LHCN-M2 (cell line): ENCODE measurements around the gene LDLRAP1. TPM values are rescaled to one million over a fixed set of nuclear protein-coding genes. Genes with fewer than 3 reads are reported as not detected.
"Not testable (repeated sequence)": the region's sequence is repeated elsewhere in the genome, so short reads cannot be mapped to it uniquely, and the experiment has no call there.

ENCODE experiments used
- DNase-seq: peaks from one replicate; pipeline ENCODE4 v3.0.0-alpha.2; 2012; ENCODE audit warnings: low read depth
- polyA plus RNA-seq: library from polyadenylated mRNA; unstranded; fragments of >200 nt; gene quantifications from one replicate; pipeline ENCODE4 v1.2.1, GENCODE V29; 2012; ENCODE audit warnings: missing spikeins
- total RNA-seq: library from RNA; depleted of rRNA; stranded (reverse); fragments of >200 nt; gene quantifications from 2 replicates; pipeline ENCODE4 v1.2.3, GENCODE V29; 2014; rRNA removed

Gene LDLRAP1, protein sequence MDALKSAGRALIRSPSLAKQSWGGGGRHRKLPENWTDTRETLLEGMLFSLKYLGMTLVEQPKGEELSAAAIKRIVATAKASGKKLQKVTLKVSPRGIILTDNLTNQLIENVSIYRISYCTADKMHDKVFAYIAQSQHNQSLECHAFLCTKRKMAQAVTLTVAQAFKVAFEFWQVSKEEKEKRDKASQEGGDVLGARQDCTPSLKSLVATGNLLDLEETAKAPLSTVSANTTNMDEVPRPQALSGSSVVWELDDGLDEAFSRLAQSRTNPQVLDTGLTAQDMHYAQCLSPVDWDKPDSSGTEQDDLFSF
- total RNA-seq, result 13.1 and 13.2 TPM in 2 replicates
- 12.7 TPM for polyA plus RNA-seq

DNA sequence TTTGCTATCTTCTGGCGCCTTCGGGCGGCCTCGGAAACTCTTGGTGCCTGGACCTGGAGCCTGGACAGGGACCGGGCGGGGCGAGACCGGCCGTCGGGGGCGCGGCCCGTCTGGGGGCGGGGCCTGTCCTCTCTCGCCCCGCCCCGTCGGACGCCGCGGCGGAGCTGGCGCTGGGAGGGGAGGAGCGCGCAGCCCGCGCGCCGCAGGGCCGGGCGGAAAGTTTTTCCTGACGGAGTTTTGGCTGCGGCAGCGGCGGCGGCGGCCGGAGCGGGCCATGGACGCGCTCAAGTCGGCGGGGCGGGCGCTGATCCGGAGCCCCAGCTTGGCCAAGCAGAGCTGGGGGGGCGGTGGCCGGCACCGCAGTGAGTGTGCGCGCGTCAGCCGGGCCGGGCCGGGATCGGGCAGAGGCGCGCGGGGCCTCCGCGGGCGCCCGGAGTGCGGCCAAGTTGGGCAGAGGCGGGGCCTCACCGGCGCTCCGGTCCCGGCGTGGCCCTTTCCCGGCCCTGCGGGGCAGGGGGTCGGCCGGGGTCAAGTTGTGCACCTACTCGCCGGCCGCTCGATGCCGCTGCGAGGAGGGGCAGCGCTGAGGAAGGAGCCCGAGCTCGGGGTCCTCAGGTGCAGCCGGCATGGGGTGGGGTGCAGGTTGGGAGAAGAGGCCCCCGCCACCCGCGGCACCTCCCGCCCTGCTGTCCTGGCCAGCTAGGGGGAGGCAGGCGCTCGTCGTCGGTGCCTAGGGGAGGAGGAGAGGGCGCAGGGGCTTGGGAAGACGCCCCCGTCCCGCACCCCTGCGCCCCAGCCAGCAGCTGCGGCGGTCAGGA is at the start of gene LDLRAP1:
TSS of gene LDLRAP1 (plus strand) at position 182 of the 818 bp plus-strand sequence. CDS start at position 275, 93 bp downstream.
- DNase-seq, result peak; percentile 60

DNA sequence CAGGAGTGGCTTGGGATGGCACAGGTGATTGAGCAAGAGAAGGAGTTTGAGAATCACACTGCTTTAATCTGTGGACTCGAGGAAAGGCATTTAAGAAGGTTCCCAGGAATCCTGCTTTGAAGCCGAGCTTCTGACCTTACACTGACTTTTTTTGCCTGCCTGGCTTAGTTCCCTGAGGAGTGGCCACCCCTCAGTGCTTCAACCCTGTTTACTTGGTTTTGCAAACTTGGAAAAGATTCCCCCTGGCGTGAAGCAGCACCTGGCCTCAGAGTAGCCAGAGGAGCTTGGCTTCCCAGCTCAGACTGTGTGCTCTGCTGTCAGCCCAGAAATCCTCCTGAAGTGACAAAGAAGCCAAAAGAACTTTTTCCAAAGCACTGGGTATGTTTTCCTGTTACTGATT is 48.5 kb upstream of the LDLRAP1 start:
- DNase-seq, result no peak

DNA sequence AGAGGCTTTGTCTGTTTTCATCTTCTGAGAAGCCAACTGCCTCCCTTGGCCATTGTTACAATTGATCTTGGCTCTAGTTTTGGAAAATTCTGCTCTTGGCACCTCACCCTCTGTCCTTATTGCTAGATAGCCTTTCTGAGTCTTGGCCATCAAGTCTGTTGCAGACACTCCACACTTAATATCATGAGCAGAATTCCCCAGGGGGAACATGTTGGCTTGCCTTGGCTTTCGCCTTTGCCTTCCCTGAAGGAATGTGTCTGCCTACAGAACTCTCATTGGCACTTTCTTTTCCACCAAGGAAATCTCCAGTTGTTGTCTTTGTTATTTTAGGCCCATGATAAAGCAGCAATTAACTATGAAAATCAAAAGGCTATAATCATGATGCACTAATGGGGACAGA is 42.7 kb upstream of the LDLRAP1 start:
- peak; percentile 17 for DNase-seq

DNA sequence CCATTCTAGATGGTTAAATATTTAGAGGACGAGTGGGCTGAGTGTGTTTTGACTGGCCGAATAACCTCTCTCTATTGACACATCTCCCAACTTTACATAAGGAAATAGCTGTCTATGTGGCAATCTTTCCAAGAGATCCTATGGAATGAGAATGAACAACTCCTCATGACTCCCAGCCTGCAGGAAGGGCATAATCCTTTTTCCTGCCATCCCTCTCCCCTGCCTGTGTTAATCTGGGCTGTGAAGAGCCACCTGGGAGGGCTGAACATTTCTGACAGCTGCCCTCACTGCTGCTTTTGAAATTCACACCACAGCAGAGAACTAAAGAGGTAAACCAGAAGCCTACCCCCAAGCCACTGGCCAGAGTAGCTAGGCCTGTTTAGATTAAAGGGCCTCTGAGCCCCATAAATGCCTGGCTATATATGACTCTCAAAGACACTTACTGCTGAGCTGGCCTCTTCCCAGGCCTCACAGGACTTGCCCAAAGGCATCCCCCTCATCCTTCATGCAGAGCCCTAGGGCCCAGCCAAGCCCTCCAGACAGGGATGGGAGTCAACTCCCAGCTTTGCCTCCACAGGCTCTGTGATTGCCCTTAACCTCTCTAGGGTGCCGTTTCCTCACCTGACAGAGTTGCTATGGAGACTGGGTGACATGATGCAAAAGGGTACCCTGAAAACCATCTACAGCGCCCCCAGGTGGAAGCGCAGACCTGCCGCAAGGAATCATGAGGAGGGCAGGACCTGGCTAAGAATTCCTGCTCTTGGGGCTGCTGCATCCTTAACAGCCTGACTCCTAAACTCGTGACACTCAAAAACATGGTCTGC is 42.0 kb upstream of the LDLRAP1 start:
- peak; percentile 49 for DNase-seq

DNA sequence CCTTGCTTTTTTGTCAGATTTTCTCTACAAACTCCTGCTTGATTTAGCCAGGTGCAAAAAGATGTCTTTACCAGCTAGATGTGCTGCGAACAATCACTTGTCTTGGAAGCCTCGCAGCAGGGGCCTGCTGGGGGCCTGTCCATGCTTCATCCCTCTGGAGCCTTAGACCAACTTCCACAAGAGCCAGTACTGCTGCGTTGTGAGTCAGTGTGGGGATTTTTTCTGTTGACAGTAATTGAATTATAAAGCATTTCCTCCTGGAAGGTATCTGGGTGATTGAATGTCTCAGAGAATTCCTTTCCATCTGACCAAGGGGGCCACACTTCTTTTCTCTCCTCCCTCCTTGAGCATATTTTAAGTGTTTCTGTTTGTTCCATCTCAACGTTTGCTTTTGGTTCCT is 40.4 kb upstream of the LDLRAP1 start:
- no peak for DNase-seq

DNA sequence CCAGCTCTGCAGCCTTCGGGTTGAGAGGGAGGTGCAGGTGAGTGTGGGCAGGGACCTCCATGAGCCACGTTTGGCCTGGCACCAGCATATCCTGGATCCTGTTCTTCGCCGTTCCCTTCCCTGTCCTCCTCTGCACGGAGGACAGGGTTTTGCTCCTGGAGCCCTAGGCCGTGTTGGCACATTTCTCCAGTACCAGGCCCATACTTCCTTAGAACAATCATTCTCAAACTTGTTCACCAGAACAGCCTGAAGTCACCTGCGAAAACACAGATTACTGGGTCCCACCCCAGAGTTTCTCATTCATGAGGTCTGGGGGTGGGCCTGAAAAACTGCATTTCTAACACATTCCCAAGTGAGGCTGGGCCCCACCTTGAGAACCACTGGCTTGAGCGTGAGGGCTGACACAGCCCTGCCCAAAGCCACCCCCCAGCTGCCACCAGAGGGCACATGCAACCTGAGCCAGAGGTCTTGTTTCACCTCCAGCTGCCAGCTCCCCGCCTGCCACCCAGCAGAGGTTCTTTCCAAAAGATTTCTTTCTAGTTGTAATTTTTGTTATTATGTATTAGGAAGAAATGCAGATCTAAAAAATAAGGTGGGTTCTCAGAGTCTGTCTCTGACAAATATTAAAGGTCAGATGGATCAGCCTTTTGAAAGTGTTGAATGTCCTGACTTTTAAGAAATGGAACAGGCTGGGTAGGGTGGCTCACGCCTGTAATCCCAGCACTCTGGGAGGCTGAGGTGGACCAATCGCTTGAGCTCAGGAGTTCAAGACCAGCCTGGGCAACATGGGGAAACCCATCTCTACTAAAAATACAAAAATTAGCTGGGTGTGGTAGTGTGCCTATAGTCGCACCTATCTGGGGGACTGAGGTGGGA is 39.6 kb upstream of the LDLRAP1 start:
- DNase-seq, result peak; percentile 18

DNA sequence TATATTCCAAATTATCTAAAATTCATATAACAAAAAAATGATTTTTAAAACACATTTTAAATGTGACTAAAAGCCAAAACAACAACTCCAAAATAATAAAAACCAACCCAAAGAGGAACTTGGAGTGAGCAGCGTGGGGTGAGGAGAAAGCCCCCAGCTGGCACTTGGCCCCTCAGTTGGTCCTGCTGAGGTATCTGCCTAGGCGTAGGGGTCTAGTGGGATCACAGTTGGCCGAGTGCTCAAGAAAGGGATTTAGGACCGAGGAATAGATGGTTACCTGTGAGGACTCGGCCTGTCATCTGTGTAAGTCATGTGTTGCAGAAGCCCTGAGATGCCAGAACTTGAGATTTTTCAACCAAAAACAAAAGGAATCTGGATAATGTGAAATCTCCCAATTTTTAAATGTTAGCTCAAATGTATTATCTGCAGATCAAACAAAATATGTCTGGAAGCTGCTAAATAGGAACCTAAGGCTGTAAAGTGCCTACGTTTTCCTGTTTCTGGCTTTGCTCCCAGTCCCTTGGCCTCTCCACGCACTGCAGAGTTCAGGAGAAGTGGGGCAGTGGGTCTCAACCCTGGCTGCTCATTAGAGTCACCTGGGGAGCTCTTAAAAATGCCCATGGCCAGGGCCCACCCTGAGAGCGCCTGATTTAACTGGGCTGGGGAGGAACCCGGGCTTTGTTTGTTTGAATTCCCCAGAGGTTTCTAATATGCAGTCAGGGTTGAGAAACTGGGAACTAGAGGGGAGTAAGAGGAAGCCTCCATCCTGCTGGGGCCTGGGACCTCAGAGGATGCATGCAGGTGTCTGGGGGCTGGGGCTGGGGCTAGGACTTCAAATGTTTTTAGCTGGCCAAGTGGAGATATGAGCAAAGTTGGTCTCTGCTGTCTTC is 38.5 kb upstream of the LDLRAP1 start:
- no peak for DNase-seq

DNA sequence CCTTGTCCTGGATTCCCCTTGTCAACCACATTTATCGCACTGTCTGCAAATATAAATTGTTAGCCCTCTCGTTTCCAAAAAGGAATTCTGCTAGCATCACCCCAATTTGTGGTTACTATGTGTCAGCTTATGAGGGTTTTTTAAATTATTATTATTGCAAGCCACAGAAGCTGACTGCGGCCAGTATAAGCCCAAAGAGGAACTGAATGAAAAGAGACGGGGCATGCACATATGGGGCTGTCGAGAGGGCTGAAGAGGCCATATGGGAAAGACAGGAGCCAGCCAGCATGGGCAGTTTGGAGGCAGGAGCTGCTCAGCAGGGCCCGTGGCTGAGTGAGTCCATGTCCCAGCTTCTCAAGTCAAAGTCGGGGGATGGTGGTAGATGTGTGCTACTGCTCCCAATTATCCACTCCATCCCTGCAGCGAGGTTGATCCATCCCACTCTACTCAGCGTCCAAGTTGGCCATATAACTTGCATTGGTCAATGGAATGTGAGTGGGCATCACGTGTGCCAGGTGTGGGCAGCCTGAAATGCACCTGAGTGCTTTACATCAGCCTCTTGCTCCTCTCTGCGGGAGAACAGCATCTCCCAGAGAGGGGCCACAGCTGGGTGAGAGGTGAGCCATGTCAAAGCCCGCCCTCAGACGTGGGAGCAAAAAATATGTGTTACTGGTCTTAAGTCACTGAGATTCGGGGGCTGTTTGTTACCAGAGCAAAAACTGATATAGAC is 37.6 kb upstream of the LDLRAP1 start:
- no peak for DNase-seq

DNA sequence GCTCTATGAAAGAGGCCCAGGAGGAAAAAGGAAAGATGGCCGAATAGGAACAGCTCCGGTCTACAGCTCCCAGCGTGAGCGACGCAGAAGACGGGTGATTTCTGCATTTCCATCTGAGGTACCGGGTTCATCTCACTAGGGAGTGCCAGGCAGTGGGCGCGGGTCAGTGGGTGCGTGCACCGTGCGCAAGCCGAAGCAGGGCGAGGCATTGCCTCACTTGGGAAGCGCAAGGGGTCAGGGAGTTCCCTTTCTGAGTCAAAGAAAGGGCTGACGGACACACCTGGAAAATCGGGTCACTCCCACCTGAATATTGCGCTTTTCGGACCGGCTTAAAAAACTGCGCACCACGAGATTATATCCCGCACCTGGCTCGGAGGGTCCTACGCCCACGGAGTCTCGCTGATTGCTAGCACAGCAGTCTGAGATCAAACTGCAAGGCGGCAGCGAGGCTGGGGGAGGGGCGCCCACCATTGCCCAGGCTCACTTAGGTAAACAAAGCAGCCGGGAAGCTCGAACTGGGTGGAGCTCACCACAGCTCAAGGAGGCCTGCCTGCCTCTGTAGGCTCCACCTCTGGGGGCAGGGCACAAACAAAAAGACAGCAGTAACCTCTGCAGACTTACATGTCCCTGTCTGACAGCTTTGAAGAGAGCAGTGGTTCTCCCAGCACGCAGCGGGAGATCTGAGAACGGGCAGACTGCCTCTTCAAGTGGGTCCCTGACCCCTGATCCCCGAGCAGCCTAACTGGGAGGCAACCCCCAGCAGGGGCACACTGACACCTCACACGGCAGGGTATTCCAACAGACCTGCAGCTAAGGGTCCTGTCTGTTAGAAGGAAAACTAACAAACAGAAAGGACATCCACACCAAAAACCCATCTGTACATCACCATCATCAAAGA is 36.6 kb upstream of the LDLRAP1 start:
- not testable (repeated sequence) for DNase-seq

DNA sequence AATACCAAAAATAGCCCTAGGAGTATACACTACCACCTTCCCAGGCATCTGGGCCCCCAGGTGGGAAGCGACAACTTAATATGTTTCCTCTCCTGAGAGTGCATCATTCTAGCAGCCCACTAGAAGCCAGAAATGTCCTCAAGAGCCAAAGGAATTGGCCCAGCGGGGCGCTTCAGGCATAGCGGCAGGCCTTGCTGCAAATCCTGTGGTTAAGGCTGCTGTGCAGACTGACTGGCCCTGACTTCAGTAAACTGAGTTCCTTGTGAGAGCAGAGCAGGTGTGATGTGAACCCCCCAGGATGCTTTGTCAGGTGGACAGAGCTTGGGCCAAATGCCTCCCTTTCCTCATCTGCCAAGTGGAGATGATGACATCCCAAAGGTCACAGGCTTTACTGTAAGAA is 29.7 kb upstream of the LDLRAP1 start:
- DNase-seq, result no peak

DNA sequence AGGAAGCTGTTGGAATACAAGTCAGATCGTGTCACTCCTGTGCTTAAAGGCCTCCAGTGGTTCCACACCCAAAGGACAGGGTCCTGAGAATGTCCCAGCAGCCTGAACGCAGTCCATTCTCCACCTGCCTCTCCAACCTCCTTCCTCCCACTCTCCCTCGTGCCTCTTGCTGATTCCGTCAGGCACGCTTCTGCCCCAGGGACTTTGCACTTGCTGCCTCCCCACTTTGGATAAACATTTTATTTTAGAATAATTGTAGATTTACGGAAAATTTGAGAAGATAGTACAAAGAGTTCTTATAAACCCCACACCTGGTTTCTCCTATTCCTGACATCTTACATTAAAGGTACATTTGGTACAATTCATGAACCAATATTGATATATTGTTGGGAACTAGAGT is 28.4 kb upstream of the LDLRAP1 start:
- DNase-seq, result no peak

DNA sequence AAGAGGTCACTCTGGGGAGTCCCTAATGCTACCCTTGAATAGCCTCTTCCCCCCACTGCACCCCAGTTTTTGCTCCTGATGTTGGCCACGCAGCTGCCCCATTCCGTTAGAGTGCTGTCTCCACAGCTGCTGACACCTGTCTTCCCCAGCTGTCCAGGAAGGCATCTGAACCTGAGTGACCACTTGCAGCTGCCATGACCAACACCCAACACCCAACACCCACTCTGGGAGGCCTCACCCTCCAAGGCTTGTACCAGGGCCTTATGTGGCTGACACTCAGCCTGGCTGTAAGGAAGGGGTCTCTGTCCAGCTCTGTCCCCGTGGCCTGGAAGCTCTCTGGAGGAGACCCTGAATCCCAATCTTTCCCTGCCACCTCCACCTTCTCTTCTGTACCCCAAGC is 26.7 kb upstream of the LDLRAP1 start:
- DNase-seq, result peak; percentile 86

DNA sequence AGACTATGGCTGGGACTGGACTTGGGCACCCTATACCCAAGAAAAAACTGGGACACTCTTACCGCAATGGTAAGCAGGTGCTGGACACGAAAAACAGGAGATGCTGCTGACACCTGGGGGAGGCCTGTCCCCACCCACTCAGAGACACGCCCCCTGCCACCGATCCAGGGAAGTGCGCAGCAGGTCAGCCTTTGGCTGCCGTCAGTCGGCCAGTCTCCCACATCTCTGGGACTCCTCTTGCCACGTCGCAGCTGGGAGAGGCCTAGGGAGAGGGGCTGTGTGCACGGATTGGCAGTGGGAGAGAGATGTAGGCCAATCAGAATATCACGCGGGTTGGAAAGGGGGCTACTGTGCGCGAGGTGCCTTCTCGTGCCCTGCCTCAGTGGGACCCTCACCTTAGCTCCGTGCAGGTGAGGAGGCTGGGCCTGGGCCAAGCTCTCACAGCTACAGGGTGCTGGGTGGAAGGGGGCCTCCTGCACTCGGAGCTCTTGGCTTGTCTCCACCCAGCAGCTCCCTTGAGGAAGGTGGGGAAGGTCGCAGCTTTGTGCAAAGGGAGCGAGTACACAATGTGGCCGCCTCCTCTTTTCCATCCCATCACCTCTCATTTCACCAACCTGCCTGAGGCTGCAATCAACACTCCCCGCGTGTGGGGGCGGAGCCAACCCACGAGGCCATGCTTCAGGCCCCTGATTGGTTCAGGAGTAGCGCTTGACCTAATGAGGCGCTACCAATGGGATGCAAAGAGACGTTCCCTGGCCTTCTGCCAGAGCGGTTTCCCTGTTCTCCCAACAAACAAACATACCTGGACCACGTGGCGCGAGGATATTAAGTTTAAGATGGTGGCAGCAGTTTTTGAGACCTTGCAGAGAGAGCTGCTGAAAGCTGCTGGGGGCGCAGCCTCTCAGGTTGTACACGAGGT is 25.7 kb upstream of the LDLRAP1 start:
- DNase-seq, result no peak

DNA sequence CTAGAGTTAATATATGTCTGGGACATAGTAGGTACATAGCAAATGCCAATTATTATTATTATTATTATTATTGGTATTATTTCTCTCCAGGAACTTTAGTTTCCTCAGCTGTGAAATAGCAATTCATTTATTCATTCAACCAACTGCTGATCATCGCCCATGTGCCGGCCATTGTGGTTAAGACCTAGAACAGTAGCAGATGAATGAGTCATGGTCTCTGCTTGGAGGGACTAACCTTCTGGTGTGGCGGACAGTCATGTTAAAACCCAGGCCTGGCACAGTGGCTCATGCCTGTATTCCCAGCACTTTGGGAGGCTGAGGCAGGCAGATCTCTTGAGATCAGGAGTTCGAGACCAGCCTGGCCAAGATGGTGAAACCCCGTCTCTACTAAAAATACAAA is 23.8 kb upstream of the LDLRAP1 start:
- peak; percentile 90 for DNase-seq

DNA sequence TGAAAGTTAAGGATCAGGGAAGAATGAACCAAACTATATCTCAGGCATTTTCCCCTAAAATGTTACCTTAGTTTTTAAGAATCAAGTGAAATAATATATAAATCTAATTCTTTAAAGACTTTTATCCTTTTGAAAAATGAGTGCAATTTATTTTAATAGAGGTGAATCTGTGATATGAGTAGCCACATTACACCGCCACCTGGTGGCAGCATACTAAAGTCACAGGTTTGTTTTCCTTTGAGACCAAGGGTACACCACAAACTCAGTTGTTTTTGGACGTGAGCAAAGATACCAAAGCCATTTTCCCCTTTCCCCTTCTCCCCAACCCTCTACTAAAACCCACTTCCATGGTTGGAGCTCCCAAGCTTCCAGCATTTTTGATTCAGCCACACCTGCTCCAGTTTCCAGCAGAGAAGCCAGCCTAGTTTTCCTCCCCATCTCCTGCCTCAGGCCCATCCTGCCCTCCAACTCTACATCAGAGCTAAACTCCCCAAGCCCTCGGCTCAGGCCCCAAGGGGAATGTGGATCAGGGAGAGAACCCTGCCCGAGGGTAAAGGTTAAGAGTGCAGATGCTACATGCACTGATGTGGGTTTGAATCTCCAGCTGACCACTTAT is 22.9 kb upstream of the LDLRAP1 start:
- DNase-seq, result peak; percentile 61

DNA sequence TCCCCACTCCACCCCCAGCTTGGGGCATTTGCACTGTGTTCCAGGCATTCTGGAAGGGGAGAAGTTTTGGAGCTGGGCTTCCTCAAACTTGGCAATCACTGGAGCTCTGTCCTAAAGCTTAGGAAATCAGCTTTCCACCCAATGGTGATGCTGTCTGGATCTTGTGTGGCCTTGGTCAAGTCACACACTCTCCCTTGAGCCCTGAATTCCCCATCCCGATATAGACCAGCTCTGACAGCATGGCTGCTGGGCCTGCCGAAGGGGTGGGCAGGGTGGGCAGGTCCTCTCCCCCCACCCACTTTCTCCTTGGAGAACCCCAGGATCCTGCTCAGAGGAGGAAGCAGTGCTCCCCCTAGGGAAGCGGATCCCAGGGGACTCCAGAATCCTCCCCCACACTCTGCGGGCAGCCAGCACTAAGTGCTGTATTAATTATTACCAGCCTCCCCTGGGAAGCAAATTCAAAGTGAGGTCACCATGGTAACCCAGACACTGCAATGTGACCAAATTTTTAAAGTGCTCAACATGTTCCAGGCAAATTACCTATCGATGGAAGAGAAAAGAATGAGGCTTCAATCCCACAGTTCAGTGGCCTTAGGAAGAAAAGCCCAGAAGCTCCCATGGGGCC is 21.3 kb upstream of the LDLRAP1 start:
- no peak for DNase-seq
